Endothelial cell of umbilical vein (primary cell): ENCODE measurements around the gene MYO5B. TPM values are rescaled to one million over a fixed set of nuclear protein-coding genes. Genes with fewer than 3 reads are reported as not detected.

Source experiments
- BruUV-seq: library from RNA; stranded (reverse); fragments of 400-500 nt; replicated peaks from 2 replicates; lab custom pipeline; 2021; lab: Mats Ljungman, UMichigan
- CTCF ChIA-PET: fragments of 300-600, 350-600 bp; sonication (Branson Sonifier 250); formaldehyde crosslinking; loops from one replicate; lab custom pipeline; 2021; ENCODE audit warnings: antibody characterized with exemption, inconsistent platforms; lab: Charles Lee
- POLR2A ChIA-PET: fragments of 300-600, 350-600 bp; sonication (Branson Sonifier 250); formaldehyde crosslinking; loops from one replicate; lab custom pipeline; 2021; ENCODE audit warnings: antibody characterized with exemption, inconsistent platforms; lab: Charles Lee
- DNase-seq: peaks from one replicate; pipeline ENCODE4 v3.0.0-alpha.2; 2011; ENCODE audit warnings: low read depth, low spot score
- FAIRE-seq: peaks from 2 replicates; lab custom pipeline; 2011; peaks lifted over from hg19 to GRCh38; lab: Jason Lieb, UNC
- H2AFZ ChIP-seq: 2 replicates; pipeline ENCODE4 v1.6.0; 2012; ENCODE audit warnings: low read depth, low read length, control low read depth, inconsistent platforms
- H3K27ac ChIP-seq: 2 replicates; pipeline ENCODE4 v1.5.1; 2011; ENCODE audit warnings: low read depth, mild to moderate bottlenecking, control low read depth, low read length, moderate library complexity; ENCODE audit not compliant: insufficient read depth
- H3K27me3 ChIP-seq, 2 experiments: 2 replicates each; pipeline versions ENCODE4 v1.6.0 to v1.6.1; 2011; ENCODE audit warnings: low read length in 2 of 2, mixed read lengths in 1 of 2; ENCODE audit not compliant: control insufficient read depth in 2 of 2, insufficient read depth in 2 of 2
- H3K36me3 ChIP-seq, 2 experiments: 2 replicates in 1 of 2; 3 replicates in 1 of 2; pipeline ENCODE4 v1.5.1; 2011; ENCODE audit warnings: low read length in 2 of 2, mild to moderate bottlenecking in 1 of 2, moderate library complexity in 1 of 2; ENCODE audit not compliant: control insufficient read depth in 2 of 2, insufficient read depth in 2 of 2; ENCODE audit errors: extremely low read depth in 1 of 2
- H3K4me1 ChIP-seq: 3 replicates; pipeline ENCODE4 v1.5.1; 2011; ENCODE audit warnings: mild to moderate bottlenecking, low read length; ENCODE audit not compliant: control insufficient read depth, insufficient read depth; ENCODE audit errors: extremely low read depth
- H3K4me2 ChIP-seq: 2 replicates; pipeline ENCODE4 v1.6.1; 2011; ENCODE audit warnings: low read length, control low read depth, mixed read lengths; ENCODE audit not compliant: insufficient read depth
- H3K4me3 ChIP-seq, 3 experiments: fragments of 200-600 bp in 1 of 3; sonication (generic), shearing (Covaris generic) in 1 of 3; replicated peaks in 1 of 3; 2 replicates each; pipeline ENCODE4 v1.5.1; 2011 to 2016; ENCODE audit warnings: control low read depth in 3 of 3, low read length in 3 of 3, mild to moderate bottlenecking in 2 of 3, inconsistent platforms in 1 of 3, low read depth in 1 of 3, moderate library complexity in 1 of 3; ENCODE audit not compliant: insufficient read depth in 1 of 3
- H3K79me2 ChIP-seq: 2 replicates; pipeline ENCODE4 v1.6.0; 2012; ENCODE audit warnings: low read length, inconsistent platforms; ENCODE audit not compliant: control insufficient read depth, insufficient read depth
- H3K9ac ChIP-seq: replicated peaks from 2 replicates; pipeline ENCODE3; 2011; ENCODE audit warnings: low read length, control low read depth; ENCODE audit not compliant: insufficient read depth; ENCODE audit errors: extremely low read depth
- H3K9me1 ChIP-seq: replicated peaks from 3 replicates; pipeline ENCODE4 v1.6.0; 2011; ENCODE audit warnings: mild to moderate bottlenecking, low read length; ENCODE audit not compliant: control insufficient read depth, insufficient read depth; ENCODE audit errors: extremely low read depth
- H3K9me3 ChIP-seq: replicated peaks from 2 replicates; pipeline ENCODE4 v1.5.1; 2012; ENCODE audit warnings: low read length, inconsistent platforms; ENCODE audit not compliant: control insufficient read depth, insufficient read depth
- H4K20me1 ChIP-seq: replicated peaks from 2 replicates; pipeline ENCODE3; 2011; ENCODE audit warnings: mild to moderate bottlenecking, low read length; ENCODE audit not compliant: control insufficient read depth, insufficient read depth; ENCODE audit errors: extremely low read depth
- EZH2 ChIP-seq: IDR thresholded peaks from 2 replicates; pipeline ENCODE4 v1.6.1; 2012; ENCODE audit warnings: borderline replicate concordance, low read depth, mild to moderate bottlenecking, moderate library complexity, low read length, inconsistent platforms; ENCODE audit not compliant: severe bottlenecking
- FOS ChIP-seq: IDR thresholded peaks from 2 replicates; pipeline ENCODE4 v1.6.1; 2011; ENCODE audit warnings: mild to moderate bottlenecking, low read length, moderate library complexity, borderline replicate concordance; ENCODE audit not compliant: insufficient read depth
- GATA2 ChIP-seq: IDR thresholded peaks from 2 replicates; pipeline ENCODE4 v1.7.0; 2011; ENCODE audit warnings: low read depth, mild to moderate bottlenecking, moderate library complexity, mixed read lengths, low read length; ENCODE audit not compliant: insufficient read length, insufficient read depth
- JUN ChIP-seq: IDR thresholded peaks from 2 replicates; pipeline ENCODE4 v1.6.1; 2011; ENCODE audit warnings: borderline replicate concordance, low read depth; ENCODE audit not compliant: insufficient read length, insufficient read depth
- MYC ChIP-seq: IDR thresholded peaks from one replicate; pipeline ENCODE4 v1.6.1; 2011; ENCODE audit warnings: mild to moderate bottlenecking, low read depth, low read length
- POLR2A ChIP-seq: IDR thresholded peaks from 2 replicates; pipeline ENCODE4 v1.6.1; 2012; ENCODE audit warnings: low read depth, mild to moderate bottlenecking, control low read depth, low read length
- POLR2AphosphoS5 ChIP-seq: IDR thresholded peaks from 2 replicates; pipeline ENCODE4 v1.6.1; 2012; ENCODE audit warnings: low read depth, mild to moderate bottlenecking, control low read depth, low read length, moderate library complexity; ENCODE audit not compliant: insufficient read depth
- dilution Hi-C: fragments of 300-500 bp; cut with MboI; formaldehyde crosslinking; loops from one replicate; pipeline ENCODE4 v1.15.0; 2019; ENCODE audit warnings: low sequenced_read_pairs; ENCODE audit not compliant: extremely low pct_ligation_motif_present
- intact Hi-C: fragments of 100-400 bp; cut with micrococcal nuclease; formaldehyde crosslinking; loops from one replicate; pipeline ENCODE4 v1.10.0; 2022
- polyA plus RNA-seq, 4 experiments: library from polyadenylated mRNA; depleted of rRNA in 3 of 4; stranded (reverse) in 3 of 4; unstranded in 1 of 4; fragments of >200 nt; gene quantifications; 2 replicates each; pipeline versions ENCODE4 v1.2.1 to v1.2.3, GENCODE V29; 2011 to 2012; ENCODE audit warnings: missing spikeins in 1 of 4
- total RNA-seq: library from RNA; stranded (reverse); gene quantifications from 2 replicates; pipeline ENCODE4 v1.2.3, GENCODE V29; 2021
- TF ChIP-seq, protein P1 (sequence below), 2 donors: IDR thresholded peaks; 1 replicate in 1 of 2; 2 replicates in 1 of 2; pipeline ENCODE4 v1.5.1; 2011; ENCODE audit warnings: low read length in 2 of 2, mild to moderate bottlenecking in 2 of 2, moderate library complexity in 2 of 2, control low read depth in 1 of 2, inconsistent platforms in 1 of 2, low read depth in 1 of 2; ENCODE audit not compliant: insufficient read depth in 1 of 2; ENCODE audit errors: extremely low read depth in 1 of 2
- TF ChIP-seq, protein P2 (sequence below): IDR thresholded peaks from 2 replicates; pipeline ENCODE4 v1.6.1; 2011; ENCODE audit not compliant: insufficient read depth, insufficient read length

Gene MYO5B
- total and polyA plus RNA-seq, 2 donors (not counting 3 experiments of a cell fraction or from before 2014, with no cell fraction given) = 0.54 to 1.1 TPM

DNA sequence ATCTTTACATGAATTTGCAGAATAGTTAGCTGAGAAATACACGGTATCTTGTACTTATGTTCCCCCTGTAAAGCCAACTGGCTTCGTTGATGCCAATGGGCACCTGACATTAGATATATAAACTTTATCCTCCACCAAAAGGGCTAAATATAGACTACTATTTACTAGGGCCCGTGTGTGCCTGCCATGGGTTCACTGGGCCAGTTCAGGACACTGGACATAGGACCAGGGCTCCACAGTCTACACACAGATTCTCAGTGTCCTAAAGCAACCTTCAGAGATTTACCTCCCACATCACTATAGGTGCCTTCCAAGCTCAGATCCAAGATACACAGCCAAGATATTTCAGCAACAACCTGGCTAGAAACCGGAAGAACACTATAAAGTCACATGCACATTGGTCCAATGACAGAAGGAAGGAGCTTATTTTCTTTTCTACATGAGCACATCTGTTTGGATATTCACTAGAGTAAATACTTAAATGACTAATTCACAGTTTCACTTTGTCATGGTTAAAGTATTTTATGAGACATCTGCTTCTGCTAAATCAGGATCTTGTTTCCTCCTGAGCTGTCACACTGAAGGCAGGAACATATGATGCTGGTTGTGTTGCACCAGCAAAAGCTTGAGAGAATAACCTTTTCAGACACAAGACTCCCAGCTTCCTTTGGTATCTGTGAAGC lies 95.1 kb downstream of the MYO5B start:
- Histone ChIP-seq H3K9me1 (no peaks in the 10 kb centered on the region), H4K20me1 (no peaks in the 10 kb centered on the region), H2AFZ (no peak overlapping the region), H3K27me3 (no peaks in the 10 kb centered on the region), H3K27ac (no peak overlapping the region), H3K9ac (no peak overlapping the region), H3K9me3 (no peaks in the 10 kb centered on the region), H3K4me2 (no peak overlapping the region), H3K79me2 (no peaks in the 10 kb centered on the region), H3K4me1 (no peaks in the 10 kb centered on the region), H3K4me3 (no peak overlapping the region), H3K36me3 (no peaks in the 10 kb centered on the region)
- ChIA-PET POLR2A (no interaction called here), CTCF (no interaction called here)
- TF ChIP-seq FOS = no peak
- no peak for TF ChIP-seq POLR2A
- TF ChIP-seq, protein P1, sequence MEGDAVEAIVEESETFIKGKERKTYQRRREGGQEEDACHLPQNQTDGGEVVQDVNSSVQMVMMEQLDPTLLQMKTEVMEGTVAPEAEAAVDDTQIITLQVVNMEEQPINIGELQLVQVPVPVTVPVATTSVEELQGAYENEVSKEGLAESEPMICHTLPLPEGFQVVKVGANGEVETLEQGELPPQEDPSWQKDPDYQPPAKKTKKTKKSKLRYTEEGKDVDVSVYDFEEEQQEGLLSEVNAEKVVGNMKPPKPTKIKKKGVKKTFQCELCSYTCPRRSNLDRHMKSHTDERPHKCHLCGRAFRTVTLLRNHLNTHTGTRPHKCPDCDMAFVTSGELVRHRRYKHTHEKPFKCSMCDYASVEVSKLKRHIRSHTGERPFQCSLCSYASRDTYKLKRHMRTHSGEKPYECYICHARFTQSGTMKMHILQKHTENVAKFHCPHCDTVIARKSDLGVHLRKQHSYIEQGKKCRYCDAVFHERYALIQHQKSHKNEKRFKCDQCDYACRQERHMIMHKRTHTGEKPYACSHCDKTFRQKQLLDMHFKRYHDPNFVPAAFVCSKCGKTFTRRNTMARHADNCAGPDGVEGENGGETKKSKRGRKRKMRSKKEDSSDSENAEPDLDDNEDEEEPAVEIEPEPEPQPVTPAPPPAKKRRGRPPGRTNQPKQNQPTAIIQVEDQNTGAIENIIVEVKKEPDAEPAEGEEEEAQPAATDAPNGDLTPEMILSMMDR (IDR thresholded peaks at IDR 0.05; ENCODE audit: extremely low read depth in 1 of 2, insufficient read depth in 1 of 2, low read depth in 1 of 2, low read length in 2 of 2) = no peak
- TF ChIP-seq MYC = no peak
- TF ChIP-seq POLR2AphosphoS5 = no peak
- no peak for TF ChIP-seq JUN
- TF ChIP-seq GATA2 = no peak
- TF ChIP-seq, protein P2, sequence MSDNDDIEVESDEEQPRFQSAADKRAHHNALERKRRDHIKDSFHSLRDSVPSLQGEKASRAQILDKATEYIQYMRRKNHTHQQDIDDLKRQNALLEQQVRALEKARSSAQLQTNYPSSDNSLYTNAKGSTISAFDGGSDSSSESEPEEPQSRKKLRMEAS = no peak
- TF ChIP-seq EZH2 = no peak
- intact Hi-C loops (no loop called here), dilution Hi-C loops (no loop called here)
- no peak for DNase-seq
- no peak for FAIRE-seq
- BruUV-seq = no TSS peak
